Measurements from ENCODE around the gene ANKRD65.
A peak's percentile ranks its signal among the peaks of the same experiment; 100 is the strongest.
"Not testable (repeated sequence)": the region's sequence is repeated elsewhere in the genome, so short reads cannot be mapped to it uniquely, and the experiment has no call there.

ANKRD65 gene

GRCh38 chr1:1412311-1412902 lies 8.7 kb downstream of the ANKRD65 start:
- DNase-seq: not testable (repeated sequence)

DNA sequence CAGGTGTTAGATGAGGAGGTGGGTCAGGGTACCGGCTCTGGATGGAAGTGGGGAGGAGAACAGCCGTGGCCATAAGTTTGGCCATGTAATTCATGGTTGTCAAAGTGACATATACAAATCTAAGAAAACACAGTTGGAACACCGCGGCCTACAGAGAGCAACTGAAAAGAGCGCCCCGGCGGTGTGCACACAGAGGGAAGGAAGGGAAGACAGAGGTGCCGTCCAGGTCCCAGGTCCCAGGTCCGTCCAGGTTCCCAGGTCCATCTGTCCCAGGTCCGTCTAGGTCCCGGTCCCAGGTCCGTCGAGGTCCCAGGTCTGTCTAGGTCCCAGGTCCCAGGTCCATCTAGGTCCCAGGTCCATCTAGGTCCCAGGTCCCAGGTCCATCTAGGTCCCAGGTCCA lies 9.4 kb downstream of the ANKRD65 start:
- DNase-seq: no peak

DNA sequence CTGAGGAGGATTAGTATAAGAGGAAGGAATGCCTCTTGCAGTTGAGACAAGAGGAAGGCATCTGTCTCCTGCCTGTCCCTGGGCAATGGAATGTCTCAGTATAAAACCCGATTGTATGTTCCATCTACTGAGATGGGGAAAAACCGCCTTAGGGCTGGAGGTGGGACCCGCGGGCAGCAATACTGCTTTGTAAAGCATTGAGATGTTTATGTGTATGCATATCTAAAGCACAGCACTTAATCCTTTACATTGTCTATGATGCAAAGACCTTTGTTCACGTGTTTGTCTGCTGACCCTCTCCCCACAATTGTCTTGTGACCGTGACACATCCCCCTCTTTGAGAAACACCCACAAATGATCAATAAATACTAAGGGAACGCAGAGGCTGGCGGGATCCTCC lies 10.8 kb downstream of the ANKRD65 start:
- not testable (repeated sequence) for DNase-seq

GRCh38 chr1:1407636-1408318 lies 13.3 kb downstream of the ANKRD65 start:
- peak in 1 of 2 experiments; percentile 17 for DNase-seq

DNA sequence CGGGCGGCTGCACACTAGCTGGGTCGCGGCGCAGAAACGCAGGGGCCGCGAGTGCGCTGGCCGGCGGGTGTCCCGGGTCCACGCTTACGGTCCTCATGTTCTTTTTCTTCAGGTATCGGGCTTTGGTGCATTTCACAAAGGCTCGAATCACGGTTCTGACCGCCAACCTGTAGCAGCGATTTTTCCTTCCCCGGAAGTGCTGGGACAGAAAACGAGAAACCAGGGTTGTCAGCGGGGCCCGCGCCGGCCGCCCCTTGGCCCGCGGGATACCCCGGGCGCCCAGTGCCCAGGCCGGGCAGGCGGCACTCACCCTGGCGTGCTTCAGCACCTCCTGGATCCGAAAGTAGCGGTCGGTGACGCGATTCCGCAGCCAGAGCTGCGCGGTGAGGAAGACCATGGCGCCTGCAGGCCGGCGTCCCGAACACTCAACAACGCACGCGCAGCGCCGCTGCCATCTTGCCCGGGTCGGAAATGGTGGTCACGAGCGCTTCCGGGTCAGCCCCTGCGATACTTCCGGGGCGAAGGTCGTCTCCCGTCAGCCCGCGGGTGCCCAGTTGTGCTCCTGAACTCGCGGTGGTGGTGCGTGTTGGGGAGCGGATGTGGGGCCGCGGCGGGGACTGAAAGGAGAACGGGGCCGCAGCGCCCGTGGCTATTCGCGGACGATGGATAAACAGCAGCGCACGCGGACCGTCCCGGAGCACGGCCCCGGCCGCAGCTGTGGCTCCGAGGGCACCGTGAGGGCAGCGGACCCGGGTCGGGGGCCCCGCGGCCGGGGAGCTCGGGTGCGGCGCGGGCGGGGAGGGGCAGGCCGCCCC lies 14.0 kb downstream of the ANKRD65 start, which contains the start of gene MRPL20:
MRPL20 (minus strand) TSS at position 473 of the 815 bp plus-strand sequence; CDS start at position 397, 76 bp downstream.
- peak; percentile 63 to 85 for DNase-seq

- DNase-seq: no peak
Measured at GRCh38 chr1:1406101-1406820, 14.8 kb downstream of the ANKRD65 start.

- no peak for DNase-seq
Measured at GRCh38 chr1:1403653-1404052, 17.4 kb downstream of the ANKRD65 start.

GRCh38 chr1:1402901-1403392 lies 18.1 kb downstream of the ANKRD65 start:
- not testable (repeated sequence) for DNase-seq

- peak in 1 of 2 experiments; percentile 17 for DNase-seq
Measured at GRCh38 chr1:1402072-1402900, 18.8 kb downstream of the ANKRD65 start.

- DNase-seq: no peak
Measured at GRCh38 chr1:1401457-1402010, 19.5 kb downstream of the ANKRD65 start.

- no peak for DNase-seq
Measured at GRCh38 chr1:1400576-1401456, 20.3 kb downstream of the ANKRD65 start.

GRCh38 chr1:1399872-1400575 lies 21.1 kb downstream of the ANKRD65 start:
- DNase-seq: no peak

GRCh38 chr1:1399187-1399871 lies 21.7 kb downstream of the ANKRD65 start, which contains the start of gene CCNL2:
CCNL2 (minus strand) TSS chr1:1399335; CDS start chr1:1399306, 29 bp downstream.
- peak; percentile 86 to 89 for DNase-seq

- DNase-seq: no peak
Measured at GRCh38 chr1:1398677-1399186, 22.3 kb downstream of the ANKRD65 start.

DNA sequence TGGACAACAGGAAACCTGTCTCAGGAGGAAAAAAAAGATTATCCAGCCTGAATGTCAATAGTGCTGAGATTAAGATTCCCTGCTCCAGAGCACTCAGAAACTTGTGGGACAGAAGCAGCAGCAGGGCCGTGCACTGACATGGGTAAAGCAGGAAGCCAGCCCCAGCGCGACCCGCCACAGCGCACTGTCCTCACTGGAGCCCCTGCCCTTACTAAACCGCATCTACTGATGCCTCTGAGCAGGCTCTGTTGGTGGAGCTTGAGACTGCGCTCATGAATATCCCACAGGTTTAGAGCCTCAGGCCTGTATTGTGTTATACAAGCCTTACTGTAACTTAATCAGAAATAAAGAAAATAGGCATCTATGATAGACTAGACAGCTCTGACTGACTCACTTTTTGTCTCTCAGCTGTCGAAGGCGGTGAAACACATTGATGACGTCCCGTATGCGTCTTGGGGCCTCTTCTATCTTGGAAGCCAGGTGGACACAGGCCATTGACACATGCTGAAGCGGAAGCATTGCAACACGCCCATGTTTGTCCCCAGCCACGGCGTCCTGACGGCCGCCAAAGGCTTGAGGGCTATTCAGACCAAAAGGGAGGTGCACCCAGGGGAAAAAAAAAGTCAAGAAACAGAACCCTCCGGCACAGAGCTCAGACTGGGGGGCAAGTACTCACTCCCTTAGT lies 23.1 kb downstream of the ANKRD65 start:
- DNase-seq: no peak

DNA sequence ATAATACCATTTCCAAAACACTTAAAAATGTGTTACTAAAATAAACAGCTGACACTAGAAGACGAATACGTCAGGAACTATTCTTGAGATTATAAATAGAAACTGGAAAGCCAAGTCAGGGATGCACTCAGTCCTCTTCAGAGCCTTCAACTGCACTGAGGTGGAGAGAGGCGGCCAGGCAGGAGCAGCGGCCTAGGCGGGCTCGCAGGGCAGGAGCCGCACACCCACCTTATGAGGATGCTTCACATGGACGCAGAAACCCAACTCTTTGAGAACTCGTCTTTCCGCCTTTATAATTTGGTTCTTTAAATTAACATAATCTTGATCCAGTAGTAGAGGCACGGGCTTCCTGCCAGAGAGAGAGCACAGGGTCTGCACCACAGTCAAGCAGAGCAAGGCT lies 25.9 kb downstream of the ANKRD65 start:
- no peak for DNase-seq

- DNase-seq: no peak
Measured at GRCh38 chr1:1394116-1394515, 27.0 kb downstream of the ANKRD65 start.

- DNase-seq: no peak
Measured at GRCh38 chr1:1393428-1393827, 27.6 kb downstream of the ANKRD65 start.

All from SW 1271 (cell line).